Epithelial cell of esophagus (primary cell): ENCODE measurements around the gene TSSC4.

ENCODE experiments used
- DNase-seq: peaks from one replicate; pipeline ENCODE4 v3.0.0; 2010; ENCODE audit warnings: low read depth
- H3K4me3 ChIP-seq: 2 replicates; pipeline ENCODE4 v1.5.1; 2011; ENCODE audit warnings: mild to moderate bottlenecking, low read length, control low read depth
- TF ChIP-seq, protein P1 (sequence below): IDR thresholded peaks from 2 replicates; pipeline ENCODE4 v1.5.1; 2011; ENCODE audit warnings: low read depth, mild to moderate bottlenecking, low read length, control low read depth, inconsistent platforms; ENCODE audit not compliant: insufficient read depth; ENCODE audit errors: missing control alignments

TSSC4 gene

DNA sequence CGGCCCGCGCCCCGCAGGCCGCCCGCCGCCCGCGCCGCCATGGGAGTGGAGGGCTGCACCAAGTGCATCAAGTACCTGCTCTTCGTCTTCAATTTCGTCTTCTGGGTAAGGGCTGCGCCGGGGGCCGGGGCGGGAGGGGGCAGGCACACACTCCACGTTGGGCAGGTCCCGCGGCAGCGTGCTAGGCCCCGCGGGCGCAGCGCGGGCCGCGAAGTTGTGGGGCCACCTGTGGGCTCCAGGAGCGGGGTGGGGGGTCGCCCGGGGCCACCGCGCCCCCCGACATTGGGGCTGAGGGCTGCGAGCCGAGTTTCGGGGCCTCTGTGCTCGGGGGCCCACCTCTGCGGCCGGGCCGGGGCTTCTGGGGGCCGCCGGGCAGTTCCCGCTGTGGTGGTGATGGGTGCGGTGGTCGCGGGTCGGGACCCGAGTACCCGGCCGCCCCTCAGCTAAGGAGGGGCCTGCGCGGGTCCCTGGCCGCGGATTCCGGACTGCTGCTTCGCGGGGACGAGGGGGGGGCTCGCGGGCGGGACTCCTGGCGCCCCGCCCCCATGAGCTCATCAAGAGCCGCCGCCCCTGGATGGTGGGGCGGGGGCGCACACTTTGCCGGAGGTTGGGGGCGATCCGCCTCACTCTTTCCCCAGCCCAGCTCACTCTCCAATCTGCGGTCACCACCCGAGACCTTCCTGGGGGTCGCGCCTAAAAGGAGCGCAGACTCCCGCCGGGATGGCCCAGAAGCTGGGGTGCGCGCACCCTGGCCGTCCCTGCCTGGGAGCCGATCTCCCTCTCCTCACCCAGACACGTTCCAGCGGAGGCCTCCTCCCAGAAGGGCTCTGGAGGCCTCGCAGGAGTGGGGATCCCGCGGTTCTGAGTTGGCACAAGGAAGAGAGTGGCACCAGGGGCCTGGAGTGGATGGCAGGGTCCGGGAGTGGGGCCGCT lies 22.8 kb upstream of the TSSC4 start:
- TF ChIP-seq, protein P1, sequence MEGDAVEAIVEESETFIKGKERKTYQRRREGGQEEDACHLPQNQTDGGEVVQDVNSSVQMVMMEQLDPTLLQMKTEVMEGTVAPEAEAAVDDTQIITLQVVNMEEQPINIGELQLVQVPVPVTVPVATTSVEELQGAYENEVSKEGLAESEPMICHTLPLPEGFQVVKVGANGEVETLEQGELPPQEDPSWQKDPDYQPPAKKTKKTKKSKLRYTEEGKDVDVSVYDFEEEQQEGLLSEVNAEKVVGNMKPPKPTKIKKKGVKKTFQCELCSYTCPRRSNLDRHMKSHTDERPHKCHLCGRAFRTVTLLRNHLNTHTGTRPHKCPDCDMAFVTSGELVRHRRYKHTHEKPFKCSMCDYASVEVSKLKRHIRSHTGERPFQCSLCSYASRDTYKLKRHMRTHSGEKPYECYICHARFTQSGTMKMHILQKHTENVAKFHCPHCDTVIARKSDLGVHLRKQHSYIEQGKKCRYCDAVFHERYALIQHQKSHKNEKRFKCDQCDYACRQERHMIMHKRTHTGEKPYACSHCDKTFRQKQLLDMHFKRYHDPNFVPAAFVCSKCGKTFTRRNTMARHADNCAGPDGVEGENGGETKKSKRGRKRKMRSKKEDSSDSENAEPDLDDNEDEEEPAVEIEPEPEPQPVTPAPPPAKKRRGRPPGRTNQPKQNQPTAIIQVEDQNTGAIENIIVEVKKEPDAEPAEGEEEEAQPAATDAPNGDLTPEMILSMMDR = no peak
- peak overlapping the region; percentile 84 for H3K4me3 ChIP-seq
- DNase-seq = peak; percentile 62

DNA sequence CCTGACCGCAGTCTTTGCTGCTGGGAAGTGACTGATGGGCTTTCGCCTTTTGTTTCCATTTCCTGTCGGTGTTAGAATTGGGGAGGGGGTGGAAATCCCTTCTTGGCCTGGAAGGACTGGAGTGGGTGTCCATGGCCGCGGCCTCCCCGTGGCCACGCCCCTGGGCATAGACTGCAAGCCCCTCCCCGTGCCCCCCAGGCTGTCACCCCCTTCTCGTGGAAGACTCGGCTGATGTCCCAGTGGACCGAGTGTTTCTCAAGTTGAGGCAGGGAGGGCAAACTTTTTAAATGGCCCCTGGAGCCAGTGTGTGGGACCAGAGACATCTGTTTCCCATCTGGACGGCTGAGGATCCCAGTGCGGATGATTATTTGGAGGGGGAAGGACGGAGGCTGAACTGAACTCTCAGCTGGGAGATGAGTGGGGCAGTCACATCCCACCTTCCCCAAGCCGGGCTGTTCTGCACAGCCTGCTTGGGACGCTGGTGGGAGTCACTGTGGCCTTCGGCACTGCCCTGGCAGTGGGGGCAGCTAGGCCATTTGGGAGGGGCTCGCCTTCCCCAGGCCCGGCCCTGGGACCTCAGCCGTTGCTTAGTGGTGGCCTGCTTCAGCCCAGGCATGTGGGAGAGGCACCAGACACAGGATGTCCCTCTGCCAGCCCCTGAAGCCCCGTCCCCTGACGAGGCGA lies 21.9 kb upstream of the TSSC4 start:
- DNase-seq = no peak

DNA sequence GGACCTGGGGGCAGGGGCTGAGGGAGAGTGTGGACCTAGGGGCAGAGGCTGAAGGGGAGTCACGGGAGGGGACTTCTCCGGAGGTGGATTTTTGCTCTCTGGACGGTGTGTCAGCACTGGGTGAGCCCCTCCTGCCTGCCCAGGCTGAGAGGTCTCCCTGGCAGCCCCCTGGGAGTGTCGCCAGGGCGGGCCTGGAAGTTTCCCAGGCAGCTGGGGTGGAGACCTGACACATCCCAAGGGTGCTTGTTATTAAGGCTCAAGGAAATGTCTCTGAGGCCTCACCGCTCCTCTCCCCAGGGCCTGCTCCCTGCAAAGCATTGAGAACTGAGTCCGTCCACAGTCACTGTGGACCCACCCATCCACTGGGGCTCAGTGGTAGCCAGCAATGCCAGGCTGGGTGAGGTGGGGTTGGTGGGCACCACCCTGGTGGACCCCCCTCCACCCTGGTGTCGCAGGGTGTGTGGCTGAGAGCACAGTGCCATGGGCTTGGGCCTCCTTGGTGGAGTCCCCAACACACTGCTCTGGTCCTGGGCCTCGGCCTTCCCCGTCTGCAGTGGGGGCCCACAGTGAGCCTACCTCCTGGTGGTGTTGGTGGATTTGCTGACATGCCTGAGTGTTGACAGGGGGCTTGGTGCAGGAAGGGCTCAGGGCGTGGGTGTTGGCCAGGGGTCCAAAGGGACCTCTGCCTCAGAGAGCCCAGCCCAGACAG lies 20.9 kb upstream of the TSSC4 start:
- H3K4me3 ChIP-seq = peak overlapping the region; percentile 84
- TF ChIP-seq, protein P1 = no peak
- DNase-seq = no peak

More for the DNA sequence above, 21.9 kb upstream of the TSSC4 start:
- TF ChIP-seq, protein P1 = no peak
- H3K4me3 ChIP-seq = peak overlapping the region; percentile 84

DNA sequence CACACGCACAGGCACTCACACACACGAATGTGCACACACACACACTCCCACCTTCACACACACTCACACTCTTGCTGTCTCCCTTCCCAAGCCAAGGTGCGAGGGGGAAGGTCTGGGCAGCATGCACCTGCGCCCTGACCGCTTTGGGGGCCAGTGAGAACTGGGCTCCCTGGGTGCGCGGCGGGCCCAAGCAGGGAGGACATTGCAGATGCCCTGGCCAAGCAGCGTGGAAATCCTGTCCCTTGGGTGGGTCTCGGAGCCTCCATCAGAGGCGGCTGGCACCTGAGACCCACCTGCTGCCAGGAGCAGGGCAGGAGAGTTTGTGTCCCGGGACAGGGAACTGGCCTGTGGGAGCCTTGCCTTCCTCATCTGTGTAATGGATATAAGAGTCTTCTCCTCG lies 20.2 kb upstream of the TSSC4 start:
- TF ChIP-seq, protein P1 = no peak
- DNase-seq = no peak
- no peak overlapping the region for H3K4me3 ChIP-seq

DNA sequence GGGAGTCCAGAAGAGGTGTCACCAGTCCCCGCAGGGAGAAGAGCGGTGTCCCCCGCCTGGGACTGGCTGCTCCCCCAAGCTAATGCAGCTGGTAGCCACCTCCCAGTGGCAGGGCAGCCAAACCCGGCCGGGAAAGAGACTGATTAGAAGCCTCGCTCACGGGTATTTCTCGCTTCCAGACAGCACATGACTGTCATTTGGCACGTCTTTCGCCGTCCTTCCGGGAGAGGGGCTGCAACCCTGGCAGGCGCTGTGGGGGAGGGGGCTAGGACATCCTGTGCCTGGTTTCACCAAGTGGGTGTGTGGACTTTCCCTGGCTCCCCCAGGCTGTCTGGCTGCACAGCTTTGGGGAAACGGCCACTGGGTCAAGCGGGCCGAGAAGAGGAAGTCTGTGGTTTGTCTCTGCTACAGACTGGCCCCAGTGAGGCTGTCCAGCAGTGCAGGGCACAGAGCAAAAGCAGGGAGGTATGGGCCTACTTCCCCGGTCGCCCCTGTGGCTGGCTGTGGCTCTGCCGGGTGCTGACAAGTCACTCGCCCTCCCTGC lies 19.7 kb upstream of the TSSC4 start:
- H3K4me3 ChIP-seq = no peak overlapping the region
- TF ChIP-seq, protein P1 = no peak
- DNase-seq = no peak

DNA sequence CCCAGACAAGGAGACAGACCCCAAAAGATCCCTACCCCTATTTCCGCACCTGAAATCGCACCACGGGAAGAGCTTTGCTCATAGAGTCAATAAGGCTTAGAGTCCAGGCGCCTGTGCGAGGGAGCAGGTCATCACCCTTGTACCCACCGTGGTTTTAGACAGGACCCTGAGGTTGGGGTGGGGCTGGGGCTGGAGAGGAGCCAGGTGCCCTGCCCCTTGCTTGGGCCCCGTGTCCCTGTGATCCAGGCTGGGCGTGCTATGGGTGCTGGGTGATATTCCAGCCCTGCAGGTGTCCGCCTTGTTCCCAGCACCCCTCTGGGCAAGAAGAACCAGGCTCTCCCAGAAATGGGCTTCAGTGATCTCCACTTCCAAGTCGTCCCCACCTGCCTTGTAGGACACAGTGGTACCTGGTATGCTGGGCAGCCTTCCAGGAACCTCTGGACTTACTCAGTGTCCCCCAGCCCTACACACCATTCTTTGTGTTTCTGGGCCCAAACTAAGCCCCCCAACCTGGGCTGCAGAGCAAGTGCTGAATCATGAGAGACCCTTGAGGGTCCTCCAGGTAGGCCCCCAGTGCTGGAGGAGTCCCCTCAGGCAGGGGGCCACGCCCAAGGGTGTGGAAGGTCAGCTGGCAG lies 18.9 kb upstream of the TSSC4 start:
- no peak for DNase-seq
- TF ChIP-seq, protein P1 = no peak

More for the DNA sequence above, 18.9 kb upstream of the TSSC4 start:
- no peak overlapping the region for H3K4me3 ChIP-seq
